NCI-H146 treated with DMSO at 0.1 percent for 48 hours (cell line): ENCODE results near the gene PRF1.
"Not testable (repeated sequence)": the region's sequence is repeated elsewhere in the genome, so short reads cannot be mapped to it uniquely, and the experiment has no call there.

Experiments
- DNase-seq: peaks from one replicate; lab custom pipeline; 2025; ENCODE audit not compliant: unreplicated experiment; lab: John Stamatoyannopoulos, UW

Gene PRF1

DNA sequence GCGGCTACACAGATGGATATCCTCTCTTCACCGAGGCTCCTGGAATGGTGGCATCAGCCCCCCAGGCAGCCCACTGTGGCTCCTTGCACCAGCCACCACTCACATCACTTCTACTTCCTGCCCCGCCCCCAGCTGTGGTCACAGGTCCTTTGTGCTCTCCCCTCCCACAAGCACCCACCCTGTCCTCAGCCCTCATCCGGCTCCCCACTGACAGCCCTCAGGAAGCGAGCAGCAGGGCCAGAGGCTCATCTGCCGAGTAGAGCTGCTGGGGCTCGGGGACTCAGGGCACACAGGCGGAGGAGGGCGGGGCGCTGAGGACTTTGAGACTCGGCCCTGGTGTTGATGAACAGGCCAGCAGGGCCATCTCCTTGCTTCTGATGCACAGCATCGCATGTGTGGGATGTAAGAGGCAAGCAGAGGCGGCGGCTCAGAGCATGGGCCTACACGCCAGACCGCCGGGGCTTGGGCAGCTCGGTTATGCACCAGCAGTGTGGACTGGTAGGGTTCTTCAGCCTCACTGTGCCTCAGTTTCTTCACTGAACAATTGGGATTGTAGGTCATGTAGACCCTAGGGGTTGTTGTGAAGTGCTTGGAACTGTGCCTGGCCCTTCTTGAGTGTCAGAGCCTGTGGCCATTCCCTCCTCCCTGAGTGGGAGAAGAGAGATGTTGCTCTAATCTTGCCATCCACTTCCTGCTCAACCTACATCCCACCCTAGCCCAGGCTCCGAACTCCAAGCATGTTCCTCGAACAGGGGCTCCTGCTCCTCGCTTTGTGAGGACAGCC, at the start of gene PRF1:
PRF1 (minus strand) TSS at position 77 of the 784 bp plus-strand sequence. CDS start 1,839 bp downstream, outside the sequence.
- DNase-seq, result no peak

DNA sequence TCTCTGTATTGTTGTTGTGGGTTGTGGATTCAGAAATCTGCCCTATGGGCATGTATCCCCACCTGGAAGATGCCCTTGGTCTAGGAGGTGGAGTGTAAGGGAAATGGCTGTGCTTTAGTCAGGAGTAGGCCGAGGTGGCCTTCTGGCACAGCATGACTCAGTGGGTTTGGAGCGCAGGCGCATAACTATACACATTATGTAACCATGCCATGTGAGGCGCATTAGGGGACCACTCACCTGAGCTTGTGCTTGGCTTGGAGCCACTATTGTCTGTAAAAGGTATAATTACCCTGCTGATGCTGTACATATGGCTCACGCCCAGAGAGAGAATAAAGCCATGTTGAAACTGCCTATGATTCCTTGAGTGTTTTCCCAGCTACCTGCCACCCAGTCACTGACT, 49.1 kb upstream of the PRF1 start:
- no peak for DNase-seq

DNA sequence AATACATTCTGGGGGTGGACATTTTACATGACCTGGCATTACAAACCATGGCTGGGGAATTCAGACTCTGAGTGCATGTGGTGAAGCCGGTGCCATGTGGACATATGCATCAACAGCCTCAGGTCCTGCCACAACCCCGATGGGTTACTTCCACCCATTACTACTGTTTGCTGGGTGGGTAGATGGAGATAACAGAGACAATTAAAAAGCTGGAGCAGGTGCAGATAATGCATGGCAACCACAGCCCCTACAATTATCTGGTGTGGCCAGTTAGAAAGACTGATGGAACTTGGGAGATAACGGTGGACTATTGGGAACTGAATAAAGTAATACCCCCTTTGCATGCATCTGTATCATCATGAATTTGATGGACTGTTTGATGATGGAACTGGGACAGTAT, 48.2 kb upstream of the PRF1 start:
- DNase-seq, result peak; percentile 62

DNA sequence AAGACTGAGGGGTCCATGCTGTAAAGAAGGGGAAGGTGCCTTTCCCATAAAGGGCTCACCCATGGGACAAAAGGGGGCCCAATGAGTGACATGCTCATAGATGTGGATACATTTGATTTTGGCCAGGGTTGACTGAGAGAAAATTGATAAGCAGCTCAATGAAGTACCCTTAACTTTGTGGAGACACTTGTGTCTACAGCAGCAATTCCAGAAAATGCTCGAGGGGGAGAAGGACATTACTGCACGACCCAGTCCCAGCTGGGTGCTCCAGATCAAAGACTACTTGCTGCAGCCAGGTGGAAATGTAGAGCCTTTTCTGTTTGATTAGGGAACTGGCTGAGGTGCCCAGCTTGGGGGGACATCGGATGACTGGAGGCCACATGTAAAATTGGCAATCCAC, 47.6 kb upstream of the PRF1 start:
- DNase-seq, result no peak

- DNase-seq, result no peak
Observed at GRCh38 chr10:70649526-70649925, 47.0 kb upstream of the PRF1 start.

GRCh38 chr10:70648427-70648826, 45.9 kb upstream of the PRF1 start:
- DNase-seq, result no peak

DNA sequence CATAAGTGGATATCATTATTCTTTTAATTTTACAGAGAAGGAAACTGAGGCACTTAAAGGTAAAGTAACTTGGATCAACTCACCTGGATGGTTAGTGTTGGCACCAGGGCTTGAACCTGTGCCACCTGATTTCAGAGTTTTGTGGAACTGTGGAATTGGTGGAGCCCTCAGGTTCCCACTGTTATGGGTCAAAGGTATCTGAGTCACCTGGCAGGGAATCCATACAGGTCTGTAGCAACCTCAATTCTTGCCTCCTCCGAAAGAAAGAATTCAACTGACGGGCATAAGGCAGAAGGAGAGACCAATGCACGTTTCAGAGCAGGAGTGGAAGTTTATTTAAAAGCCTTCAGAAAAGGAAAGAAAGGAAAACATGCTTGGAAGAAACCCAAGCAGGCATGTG, 44.5 kb upstream of the PRF1 start:
- no peak for DNase-seq

DNA sequence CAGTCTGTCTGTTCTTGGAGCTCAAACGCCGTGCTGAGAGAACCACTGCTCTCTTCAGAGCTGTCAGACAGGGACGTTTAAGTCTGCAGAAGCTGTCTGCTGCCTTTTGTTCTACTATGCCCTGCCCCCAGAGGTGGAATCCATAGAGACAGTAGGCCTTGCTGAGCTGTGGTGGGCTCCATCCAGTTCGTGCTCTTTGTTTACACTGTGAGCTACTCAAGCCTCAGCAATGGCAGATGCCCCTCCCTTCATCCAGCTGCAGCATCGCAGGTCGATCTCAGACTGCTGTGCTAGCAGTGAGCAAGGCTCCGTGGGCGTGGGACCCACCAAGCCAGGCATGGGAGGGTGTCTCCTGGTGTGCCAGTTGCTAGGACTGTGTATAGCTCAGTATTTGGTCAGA, 42.4 kb upstream of the PRF1 start:
- DNase-seq, result not testable (repeated sequence)

DNA sequence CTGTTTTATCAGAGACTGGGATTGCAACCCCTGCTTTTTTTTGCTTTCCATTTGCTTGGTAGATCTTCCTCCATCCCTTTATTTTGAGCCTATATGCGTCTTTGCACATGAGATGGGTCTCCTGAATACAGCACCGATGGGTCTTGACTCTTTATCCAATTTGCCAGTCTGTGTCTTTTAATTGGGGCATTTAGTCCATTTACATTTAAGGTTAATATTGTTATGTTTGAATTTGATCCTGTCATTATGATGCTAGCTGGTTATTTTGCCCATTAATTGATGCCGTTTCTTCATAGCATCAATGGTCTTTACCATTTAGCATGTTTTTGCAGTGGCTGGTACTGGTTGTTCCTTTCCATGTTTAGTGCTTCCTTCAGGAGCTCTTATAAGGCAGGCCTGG, 40.7 kb upstream of the PRF1 start:
- not testable (repeated sequence) for DNase-seq

GRCh38 chr10:70639640-70640383, 37.3 kb upstream of the PRF1 start:
- not testable (repeated sequence) for DNase-seq

DNA sequence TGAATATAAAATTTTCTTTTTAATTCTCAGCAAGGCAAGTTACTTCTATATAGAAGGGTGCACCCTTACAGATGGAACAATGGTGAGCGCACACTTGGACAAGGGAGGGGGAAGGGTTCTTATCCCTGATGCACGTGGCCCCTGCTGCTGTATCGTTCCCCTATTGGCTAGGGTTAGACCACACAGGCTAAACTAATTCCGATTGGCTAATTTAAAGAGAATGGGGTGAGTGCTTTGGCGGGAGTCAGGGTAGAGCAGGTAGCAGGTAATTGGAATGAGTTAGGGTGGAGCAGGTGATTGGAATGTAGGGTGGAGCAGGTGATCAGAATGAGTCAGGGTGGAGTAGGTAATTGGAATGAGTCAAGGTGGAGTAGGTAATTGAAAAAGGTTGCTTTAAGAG, 32.0 kb upstream of the PRF1 start:
- DNase-seq, result not testable (repeated sequence)

DNA sequence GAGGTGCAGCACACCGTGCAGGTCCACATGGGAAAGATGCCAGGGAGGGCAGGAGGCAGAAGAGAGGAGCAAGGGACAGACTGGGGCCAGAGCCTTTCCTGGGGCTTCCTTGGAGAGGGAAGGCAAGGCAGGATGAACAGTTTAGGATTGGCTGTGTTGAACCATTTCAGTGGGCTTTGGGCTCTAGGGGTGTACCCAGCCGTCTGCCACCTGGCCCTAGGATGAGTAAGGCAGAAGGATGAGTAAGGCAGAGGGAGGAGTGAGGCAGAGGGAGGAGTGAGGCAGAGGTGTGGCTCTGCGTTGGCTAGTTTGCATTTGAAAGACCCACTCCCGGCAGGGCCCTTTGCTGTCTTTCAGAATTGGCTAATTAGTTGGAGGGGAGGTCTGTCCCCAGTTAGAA, 31.5 kb upstream of the PRF1 start:
- no peak for DNase-seq

GRCh38 chr10:70631735-70632134, 29.2 kb upstream of the PRF1 start:
- not testable (repeated sequence) for DNase-seq

- DNase-seq, result no peak
Observed at GRCh38 chr10:70629338-70629737, 26.8 kb upstream of the PRF1 start.

DNA sequence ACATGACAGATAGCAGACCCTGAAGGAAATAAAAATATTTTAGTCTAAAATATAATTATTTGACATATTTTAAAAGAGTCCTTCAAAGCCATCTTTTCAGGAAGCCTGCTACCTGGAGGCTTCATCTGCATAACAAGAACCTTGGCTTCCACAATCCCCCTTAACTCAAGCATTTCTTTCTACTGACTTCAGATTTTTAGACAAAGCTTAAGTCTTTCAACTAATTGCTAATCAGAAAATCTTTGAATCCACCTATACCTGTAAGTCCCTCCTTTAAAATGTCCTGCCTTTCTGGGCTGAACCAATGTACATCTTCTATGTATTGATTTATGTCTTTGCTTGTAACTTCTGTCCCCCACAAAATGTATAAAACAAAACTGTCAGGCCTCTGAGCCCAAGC, 23.5 kb upstream of the PRF1 start:
- no peak for DNase-seq

DNA sequence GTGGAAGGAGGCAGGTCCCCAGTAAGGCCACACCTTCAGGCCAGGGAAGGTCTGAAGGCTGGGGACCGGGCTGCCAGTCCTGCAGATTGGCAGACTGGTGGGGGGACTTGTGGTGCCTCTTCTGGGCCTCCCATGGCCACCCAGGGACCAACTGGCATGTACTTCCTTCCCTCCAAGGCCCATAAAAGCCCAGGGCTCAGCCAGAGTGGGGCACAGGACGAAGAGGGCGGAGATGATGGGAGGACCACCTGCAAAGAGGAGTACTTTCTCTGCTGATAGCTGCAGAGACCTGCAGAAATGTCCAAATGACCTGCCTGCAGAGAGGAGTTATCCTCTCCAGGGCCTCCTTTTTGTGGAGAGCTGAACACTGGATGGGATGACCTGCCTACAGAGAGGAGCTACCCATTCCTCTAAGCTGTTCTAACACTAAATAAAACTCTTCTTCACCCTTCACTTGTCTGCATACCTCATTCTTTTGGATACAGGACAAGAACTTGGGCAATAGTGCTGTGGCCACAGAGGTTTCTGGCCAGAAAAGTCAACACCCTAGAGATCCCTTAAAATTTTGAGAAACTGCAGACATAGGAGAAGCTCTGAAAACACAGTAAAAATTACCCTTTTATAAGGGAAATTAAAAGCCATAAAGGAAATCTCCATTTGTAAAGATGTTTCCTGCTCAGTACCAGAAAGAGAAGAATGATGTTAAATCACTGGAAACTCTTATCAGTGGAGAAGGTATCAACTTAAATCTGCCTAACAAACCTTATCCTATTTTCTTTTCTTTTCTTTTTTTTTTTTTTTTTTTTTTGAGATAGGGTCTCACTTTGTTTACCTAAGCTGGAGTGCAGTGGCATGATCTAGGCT, 20.7 kb upstream of the PRF1 start:
- DNase-seq, result no peak

GRCh38 chr10:70622541-70622940, 20.0 kb upstream of the PRF1 start:
- DNase-seq, result no peak

DNA sequence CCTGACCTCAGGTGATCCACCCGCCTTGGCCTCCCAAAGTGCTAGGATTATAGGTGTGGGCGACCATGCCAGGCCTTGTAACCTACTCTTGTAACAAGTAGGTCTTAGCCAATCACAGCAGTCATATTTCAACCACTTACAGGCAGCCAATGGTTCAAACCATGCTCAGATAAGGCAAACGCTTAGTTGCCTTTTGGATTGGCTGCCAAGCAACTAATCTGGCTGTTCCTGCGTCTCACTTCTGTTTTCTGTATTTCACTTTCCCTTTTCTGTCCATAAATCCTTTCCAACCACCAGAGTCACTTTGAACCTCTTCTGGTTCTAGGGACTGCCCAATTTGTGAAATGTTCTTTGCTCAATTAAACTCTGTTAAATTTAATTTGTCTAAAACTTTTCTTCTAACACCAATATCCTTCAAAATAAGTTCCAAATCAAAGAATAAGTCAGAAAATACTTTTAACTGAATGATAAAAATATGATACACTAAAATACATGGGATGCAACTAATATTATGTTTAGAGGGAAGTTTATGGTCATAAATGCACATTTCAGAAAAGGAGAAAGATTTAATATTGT, 19.1 kb upstream of the PRF1 start:
- DNase-seq, result no peak

DNA sequence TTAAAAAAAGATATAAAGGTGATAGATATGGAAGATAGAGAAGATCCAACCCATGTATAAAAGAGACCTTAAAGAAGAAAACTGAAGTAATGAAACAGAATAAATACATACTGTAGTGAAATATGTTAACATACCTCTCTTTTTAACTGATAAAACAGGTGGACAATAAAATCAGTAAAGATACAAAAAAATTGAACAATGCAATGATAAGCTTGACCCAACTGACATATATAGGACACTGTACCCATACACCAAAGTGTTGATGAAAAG, 17.4 kb upstream of the PRF1 start:
- no peak for DNase-seq

DNA sequence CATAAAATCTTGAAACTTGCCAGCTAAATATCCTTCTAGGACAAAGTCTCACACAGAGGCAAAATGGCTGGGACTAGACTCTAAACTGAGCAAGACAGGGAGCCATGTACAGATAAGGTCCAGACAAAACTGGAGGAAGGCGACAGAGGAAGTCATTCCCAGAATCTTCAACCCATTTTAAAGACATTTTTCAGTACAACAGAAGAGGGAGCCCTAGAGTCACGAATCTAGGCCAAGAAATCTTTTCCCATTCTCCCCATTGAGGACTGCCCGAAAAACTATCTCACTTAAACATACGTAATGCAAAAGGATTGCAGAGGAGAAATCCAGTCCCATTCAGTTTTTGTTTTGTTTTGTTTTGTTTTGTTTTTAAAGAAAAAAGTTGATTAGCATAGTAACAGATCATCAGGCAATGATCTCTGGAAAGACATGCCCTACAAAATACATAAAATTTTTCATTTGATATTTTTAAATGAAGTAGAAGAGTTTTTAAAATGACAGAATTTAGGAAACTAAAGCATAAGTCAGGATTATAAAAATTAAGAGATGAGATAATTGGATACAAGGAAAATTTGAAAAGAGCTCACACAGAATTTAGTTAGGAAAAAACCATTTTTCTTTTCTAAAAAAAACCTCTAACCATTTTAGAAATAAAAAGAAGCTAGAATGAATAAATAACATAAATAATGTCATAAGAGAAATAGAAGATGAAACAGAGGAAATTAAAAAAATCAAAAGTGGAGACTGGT, 16.9 kb upstream of the PRF1 start:
- peak; percentile 4 for DNase-seq

DNA sequence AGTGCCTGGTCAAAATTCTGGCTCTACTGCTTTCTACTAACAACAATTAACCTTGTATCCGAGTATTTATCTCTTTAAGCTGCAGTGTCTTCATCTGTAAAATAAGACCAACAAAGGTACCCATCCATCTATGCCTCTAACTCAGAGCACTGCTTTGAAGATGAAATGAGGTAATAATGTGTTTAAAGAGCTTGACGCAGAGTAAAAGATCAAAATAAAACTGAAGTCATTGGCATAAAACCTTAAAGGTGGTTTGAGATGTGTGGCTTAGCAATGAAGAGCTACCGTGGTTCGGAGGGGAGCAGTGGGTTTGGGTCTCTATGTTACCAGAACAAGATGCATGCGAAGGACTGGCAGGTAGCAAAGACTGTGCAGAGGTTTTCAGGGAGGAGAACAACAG, 16.1 kb upstream of the PRF1 start:
- no peak for DNase-seq
